Measurements from ENCODE around the gene LAMA3. TPM values are rescaled to one million over a fixed set of nuclear protein-coding genes. Genes with fewer than 3 reads are reported as not detected.

Gene LAMA3
- total RNA-seq, 1 experiment from 2014 or later, result 2.8 TPM

GRCh38 chr18:24000613-24001490 lies 311.6 kb downstream of the LAMA3 start:
- DNase-seq (ENCODE audit: low spot score), result no peak

GRCh38 chr18:24002479-24002878 lies 313.2 kb downstream of the LAMA3 start:
- no peak for DNase-seq (ENCODE audit: low spot score)

DNA sequence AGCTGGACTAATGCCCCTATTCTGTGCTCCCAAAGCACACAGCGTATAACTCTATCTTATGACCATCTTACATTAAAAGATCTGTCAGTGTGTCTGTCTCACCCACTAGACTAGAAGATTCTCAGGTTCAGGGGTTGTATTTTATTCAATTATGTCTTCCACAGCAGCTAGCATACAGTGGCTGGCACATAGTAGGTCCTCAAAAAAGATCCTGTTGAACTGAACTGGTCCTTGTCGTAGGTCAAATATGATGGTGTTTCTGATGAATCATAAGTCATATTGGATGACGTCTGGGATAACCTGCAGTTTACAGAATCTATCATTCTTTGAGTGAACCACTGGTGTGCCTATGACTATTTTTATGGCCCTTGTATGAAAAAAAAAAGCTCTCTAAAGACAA lies 314.0 kb downstream of the LAMA3 start:
- no peak for DNase-seq (ENCODE audit: low spot score)

GRCh38 chr18:24003903-24004640 lies 314.8 kb downstream of the LAMA3 start:
- no peak for DNase-seq (ENCODE audit: low spot score)

Other genes starting within 250 kb of the LAMA3 start
- gene RIOK3, start 236.2 kb upstream of the LAMA3 start, total RNA-seq (2014; rRNA removed; shearing (Covaris generic)), result 25.6 and 34.9 TPM in 2 replicates
- gene RMC1, start 185.9 kb upstream of the LAMA3 start, total RNA-seq (2014; rRNA removed; shearing (Covaris generic)), result 32.1 and 32.6 TPM in 2 replicates
- gene NPC1, start 102.9 kb upstream of the LAMA3 start, total RNA-seq (2014; rRNA removed; shearing (Covaris generic)), result 32.8 and 34.9 TPM in 2 replicates
- 8.4 and 8.9 TPM in 2 replicates for gene ANKRD29, start 26.5 kb upstream of the LAMA3 start, total RNA-seq (2014; rRNA removed; shearing (Covaris generic))

All from H4 (cell line).